C1 segment of cervical spinal cord (tissue), 14 donors: ENCODE results near the gene FEM1A.

ENCODE experiments used
- DNase-seq, 14 donors: peaks; one replicate each; lab custom pipeline; 2025; lab: John Stamatoyannopoulos, UW

The FEM1A gene

DNA sequence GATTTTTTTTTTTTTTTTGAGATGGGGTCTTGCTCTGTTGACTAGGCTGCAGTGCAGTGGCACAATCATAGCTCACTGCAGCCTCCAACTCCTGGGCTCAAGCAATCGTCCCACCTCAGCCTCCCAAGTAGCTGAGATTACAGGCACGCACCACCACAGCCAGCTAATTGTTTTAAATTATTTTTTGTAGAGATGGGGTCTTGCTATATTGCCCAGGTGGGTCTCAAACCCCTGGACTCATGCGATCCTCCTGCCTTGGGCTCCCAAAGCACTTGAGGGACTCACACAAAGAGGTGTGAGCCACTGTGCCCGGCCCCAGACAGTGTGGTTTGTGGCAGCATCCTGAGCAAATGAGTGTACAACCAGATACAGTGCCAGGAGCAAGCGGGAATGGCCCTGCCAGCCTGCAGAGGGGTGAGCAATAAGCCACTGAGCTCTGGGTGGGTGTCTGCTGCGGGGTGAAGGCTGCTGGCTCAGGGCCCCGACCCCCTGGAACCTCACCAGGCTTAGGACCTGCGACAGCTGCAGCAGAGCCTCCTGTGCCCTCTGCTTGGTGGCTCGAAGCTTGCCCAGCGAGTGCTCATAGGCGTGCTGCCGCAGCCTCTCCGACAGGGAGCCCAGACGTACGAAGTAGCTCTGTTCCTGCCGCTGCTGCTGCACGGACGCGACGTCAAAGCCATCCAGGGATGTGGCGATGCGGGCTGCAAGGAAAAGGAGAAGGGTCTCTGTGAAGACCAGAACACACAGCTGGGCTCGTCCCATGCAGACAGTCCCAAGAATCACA, 55.8 kb downstream of the FEM1A start:
- DNase-seq = no peak

DNA sequence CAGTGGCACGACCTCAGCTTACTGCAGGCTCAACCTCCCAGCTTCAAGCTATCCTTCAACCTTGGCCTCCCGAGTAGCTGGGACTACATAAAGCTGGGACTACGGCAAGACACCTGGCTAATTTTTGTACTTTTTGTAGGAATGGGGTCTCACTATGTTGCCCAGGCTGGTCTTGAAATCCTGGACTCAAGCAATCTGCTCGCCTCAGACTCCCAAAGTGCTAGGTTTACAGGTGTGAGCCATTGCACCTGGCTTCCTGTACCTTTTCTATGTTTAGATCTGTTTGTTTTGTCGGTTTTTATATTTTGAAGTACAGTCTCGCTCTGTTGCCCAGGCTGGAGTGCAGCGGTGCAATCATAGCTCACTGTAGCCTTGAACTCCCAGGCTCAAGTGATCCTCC, 57.5 kb downstream of the FEM1A start:
- no peak for DNase-seq
